NCI-H774 (cell line): ENCODE data around the gene FAM83C.
"Not testable (repeated sequence)": the region's sequence is repeated elsewhere in the genome, so short reads cannot be mapped to it uniquely, and the experiment has no call there.

Experiments used
- DNase-seq: peaks from one replicate; lab custom pipeline; 2025; lab: John Stamatoyannopoulos, UW

Gene FAM83C

DNA sequence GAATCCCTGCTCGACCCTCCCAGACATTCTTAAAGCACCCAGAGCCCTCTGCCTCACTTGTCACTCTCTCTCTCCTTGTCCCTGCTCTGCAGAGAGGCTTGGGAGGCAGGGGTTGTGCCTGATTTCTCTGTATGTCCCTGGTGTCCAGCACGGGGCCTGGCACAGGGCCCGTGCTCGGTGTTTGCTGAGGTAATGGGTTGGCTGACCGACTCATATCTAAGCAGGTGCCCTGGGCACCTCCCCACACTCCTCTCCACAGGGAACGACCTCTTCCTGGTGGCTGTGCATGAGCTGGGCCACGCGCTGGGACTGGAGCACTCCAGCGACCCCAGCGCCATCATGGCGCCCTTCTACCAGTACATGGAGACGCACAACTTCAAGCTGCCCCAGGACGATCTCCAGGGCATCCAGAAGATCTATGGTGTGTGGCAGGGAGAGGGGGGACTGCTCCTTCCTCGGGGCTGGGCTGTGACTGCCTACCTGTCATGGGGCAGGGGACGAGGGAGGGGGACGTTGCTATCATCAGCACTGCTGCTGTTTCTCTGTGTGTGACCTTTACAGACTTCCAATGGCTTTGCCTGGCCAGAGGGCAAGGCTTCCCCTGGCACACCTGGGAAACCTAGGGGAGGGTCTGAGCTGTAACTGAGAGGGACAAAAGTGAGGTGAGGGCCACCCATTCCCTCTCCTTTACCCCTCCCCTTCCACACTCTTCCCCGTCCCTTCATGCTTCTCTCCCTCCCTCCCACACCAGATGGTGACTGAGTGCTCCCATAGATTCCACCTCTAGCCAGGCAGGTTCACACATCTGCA lies 28.5 kb downstream of the FAM83C start:
- no peak for DNase-seq

DNA sequence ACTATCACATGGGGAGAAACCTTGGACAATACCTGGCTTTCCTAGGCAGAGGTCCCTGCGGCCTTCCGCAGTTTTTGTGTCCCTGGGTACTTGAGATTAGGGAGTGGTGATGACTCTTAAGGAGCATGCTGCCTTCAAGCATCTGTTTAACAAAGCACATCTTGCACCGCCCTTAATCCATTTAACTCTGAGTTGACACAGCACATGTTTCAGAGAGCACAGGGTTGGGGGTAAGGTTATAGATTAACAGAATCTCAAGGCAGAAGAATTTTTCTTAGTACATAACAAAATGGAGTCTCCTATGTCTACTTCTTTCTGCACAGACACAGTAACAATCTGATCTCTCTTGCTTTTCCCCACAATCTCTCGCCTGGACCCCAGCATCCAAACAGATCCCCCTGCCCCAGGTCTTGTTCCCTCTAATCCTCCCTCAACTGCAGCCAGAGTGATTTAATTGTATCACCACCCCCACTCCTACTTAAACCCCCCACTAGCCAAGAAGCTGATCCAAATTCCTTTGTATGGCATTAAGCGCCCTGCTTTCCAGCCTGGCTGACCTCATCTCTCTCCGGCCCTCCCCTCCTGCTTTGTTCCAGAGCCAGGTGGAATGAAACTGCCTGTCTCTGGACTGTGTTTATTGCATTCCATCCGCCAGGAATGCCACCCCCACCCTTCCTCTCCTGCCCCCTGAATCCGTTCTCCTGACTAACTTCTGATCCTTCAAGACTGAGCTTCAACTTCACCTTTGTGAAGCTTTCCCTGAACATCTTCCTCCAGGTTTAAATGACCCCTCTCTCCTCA lies 29.3 kb downstream of the FAM83C start:
- not testable (repeated sequence) for DNase-seq

DNA sequence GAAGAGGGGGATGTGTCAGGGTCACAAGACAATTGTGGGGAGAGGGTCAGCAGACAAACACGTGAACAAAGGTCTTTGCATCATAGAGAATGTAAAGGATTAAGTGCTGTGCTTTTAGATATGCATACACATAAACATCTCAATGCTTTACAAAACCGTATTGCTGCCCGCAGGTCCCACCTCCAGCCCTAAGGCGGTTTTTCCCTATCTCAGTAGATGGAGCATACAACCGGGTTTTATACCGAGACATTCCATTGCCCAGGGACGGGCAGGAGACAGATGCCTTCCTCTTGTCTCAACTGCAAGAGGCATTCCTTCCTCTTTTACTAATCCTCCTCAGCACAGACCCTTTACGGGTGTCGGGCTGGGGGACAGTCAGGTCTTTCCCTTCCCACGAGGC lies 29.9 kb downstream of the FAM83C start:
- DNase-seq: not testable (repeated sequence)

DNA sequence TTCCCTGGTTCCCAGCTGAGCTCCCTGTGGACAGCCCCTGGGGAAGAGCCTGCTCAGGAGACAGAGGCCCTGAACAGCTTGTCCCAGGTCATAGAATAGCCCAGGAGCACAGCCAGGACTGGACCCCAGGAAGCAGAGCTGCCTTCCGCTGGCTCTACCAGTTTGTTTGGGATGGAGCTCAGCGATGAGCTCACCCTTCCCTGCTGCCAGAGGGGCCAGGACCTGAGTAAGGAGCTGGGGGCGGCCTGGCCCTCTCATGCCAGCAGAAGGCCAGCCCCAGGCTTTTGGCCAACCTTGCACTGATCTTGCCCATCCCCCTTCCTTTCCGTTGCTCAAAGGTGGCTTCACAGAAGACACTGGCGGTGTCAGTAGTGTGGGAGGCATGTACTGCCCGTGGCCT lies 31.8 kb downstream of the FAM83C start:
- no peak for DNase-seq

DNA sequence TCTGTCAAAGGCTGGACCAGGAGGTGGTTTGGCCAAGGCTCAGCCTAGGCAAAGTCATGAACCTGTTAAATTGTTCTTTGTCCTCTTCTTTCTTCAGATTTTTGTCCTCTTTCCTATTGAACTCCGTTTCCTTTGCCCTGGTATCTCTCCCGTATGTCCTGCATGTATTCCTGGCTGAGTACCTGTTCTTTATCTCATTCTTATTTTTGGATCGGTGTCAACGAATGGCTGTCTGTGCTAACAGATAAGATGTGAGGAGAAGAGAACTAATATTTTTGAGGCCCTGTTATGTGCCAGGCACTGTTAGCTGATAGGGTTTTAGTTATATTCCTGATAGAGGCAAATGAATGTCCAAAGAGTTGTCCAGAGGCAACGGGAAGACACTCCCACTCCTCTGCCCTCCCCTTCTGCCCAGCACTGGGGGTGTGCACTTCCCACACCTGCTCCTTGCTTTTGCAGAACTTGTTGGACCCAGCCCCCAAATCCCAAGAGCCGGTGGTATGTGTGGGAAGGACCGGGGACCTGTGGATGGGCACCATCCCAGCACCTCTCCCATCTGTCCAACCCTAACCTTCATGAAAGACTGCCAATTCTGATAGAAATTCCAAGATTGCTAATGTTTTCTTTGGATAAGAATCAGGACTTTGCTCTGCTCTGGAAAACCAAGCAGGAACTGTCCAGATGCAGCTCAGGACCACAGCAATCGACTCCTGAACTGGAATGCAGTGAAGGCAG lies 34.9 kb downstream of the FAM83C start:
- DNase-seq: no peak

DNA sequence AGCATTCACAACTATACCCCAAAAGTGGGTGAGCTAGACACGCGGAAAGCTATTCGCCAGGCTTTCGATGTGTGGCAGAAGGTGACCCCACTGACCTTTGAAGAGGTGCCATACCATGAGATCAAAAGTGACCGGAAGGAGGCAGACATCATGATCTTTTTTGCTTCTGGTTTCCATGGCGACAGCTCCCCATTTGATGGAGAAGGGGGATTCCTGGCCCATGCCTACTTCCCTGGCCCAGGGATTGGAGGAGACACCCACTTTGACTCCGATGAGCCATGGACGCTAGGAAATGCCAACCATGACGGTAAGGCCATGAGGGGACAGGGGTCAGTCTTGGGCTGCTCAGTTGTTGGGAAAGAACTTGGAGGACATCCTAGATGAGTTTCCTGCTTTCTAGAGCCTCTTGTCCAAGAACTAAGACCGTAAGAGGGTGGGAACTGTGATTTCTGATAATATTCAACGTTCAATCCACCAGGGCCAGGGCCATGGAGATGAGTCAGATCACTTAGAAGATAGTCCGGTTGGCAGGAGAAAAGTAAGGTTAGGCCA lies 37.7 kb downstream of the FAM83C start:
- no peak for DNase-seq

DNA sequence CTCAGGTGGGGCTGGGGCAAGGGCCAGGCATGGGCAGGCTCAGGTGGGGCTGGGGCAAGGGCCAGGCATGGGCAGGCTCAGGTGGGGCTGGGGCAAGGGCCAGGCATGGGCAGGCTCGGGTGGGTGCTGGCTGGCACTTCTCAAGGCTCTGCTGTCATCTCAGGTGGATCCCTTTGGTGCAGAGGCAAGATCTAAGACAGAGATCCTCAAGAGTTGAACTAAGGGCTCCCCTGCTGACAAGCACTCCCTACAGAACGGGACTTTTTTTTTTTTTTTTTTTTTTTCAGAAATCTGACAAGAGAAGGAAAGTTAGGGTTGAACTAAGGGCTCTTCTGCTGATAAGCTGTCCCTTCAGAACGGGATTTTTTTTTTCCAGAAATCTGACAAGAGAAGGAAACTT lies 39.2 kb downstream of the FAM83C start:
- no peak for DNase-seq

DNA sequence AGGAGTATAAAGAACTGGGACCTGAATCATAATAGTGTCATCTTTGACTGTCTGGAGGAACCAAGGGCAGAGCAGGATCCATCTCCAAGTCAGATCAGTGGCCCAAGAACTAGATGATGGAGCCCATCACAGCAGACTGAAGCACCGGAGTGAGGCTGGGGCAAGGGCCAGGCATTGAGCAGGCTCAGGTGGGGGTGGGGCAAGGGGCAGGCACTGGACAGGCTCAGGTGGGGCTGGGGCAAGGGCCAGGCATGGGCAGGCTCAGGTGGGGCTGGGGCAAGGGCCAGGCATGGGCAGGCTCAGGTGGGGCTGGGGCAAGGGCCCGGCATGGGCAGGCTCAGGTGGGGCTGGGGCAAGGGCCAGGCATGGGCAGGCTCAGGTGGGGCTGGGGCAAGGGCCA lies 39.6 kb downstream of the FAM83C start:
- DNase-seq: not testable (repeated sequence)

DNA sequence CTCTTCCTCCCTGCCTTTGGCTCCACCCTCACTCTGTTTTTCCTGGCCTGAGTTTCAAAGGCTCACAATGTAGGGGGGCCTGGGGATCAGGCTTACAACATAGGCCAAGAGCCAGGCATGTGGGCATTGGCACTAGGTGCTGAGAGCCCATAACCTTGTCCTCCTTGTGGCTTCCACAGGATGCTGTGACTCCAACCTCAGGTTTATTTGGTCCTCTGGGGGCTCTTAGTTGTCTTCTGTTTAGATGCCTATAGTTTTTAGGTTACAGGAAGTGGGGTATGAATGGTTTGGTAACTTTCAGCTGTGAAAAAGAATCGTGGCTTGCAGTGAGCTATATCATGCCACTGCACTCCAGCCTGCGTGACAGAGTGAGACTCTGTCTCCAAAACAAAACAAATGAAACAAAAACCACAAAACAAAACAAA lies 40.2 kb downstream of the FAM83C start:
- no peak for DNase-seq

DNA sequence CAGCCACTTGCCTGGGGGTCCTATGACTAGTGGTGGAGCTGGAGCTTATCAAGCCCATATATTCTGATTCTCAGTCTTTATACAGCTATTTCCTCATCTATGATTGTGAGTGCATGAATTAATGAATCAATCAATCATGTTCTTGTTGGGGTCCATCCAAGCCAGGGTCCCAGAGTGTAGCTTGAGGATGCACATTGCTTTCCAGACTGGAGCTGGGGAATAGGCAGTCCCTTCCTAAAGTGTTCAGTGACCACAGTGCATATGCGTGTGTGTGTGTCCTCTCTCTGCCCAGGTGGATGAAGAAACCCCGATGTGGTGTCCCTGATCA lies 40.6 kb downstream of the FAM83C start:
- DNase-seq: no peak

DNA sequence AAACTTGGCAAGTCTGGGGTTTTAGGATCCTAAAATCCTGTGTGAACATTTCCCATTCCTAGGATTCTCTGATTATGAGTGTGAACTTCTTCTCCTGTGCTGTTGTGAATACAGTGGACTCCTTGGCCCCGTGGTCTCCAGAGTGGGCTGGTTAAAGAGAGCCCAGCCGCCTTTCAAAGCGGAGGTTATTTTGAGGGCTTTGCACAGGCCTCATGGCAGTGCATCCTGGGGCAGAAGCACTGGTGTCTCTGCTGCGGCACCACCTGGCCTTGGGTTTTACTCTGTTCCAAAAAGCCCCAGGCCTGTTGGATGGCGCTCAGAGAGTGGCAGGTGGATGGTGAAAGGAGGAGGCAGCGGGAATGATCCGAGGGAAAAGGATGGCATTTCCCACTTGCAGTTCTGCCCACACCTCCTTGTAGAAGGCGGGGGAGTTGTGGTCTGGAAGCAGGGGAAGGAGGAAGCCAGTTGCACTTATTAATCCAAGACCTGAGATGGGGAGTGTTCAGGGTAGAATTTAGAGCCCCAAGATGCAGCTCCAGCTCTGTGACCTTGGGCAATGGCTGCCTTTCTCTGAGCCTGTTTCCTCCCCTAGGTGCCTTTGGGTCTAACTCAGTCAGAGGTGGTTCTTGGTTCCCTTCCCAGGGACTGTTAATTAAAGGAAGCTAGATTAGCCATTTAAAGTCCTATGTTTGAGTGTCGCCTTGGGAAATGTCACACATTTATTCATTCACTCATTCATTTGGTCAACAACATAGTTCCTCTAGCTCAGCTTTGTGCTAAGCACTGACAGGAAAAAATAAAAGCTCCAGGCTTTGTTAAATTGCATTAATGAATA lies 43.4 kb downstream of the FAM83C start:
- no peak for DNase-seq

DNA sequence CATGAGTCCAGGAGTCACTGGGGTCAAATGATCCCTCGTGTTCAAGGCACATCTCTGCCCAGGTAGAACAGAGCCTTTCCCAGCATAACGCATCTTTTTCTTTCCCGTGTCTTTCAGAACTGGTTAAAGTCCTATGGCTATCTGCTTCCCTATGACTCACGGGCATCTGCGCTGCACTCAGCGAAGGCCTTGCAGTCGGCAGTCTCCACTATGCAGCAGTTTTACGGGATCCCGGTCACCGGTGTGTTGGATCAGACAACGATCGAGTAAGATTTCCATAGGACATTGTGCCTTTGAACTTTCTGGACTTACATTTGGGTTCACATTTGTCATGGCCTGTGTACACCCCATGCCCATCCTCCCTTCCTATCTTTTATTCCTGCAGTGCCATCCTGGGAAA lies 45.5 kb downstream of the FAM83C start:
- no peak for DNase-seq

DNA sequence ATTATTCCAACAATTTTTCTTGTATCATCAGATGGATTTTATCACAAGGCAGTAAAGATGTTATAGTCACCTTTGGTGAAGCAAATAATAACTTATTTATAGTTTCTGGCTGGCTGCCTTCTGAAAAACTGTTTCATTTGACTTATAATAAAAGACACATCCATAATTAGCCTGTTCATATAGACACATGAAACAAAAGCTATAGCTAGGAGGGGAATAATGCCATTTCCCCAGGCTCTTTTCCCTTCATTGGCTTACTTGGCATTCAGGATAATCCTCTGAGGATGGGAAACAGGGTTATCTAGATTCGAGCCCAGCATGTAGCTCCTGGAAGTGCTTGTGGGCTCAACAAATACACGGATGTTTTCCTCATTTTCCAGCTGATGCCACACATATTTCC lies 48.2 kb downstream of the FAM83C start:
- DNase-seq: no peak

DNA sequence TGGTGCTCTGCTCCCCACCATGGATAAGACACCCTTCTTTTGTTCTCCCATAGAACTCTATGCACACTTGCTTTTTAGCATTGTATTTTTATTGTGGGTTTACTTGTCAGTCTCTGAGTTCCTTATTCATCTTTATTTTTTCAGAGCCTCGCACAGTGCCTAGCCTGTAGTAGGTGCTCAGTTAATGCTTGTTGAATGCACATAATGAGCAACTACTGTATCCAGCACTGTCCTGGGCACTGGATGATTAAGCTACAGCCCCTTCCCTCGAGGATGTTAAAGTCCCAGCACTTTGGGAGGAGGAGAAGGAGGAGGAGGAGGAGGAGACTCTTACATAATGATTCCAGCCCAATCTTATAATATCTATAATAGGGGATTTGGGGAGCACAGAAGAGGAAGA lies 48.9 kb downstream of the FAM83C start:
- no peak for DNase-seq

DNA sequence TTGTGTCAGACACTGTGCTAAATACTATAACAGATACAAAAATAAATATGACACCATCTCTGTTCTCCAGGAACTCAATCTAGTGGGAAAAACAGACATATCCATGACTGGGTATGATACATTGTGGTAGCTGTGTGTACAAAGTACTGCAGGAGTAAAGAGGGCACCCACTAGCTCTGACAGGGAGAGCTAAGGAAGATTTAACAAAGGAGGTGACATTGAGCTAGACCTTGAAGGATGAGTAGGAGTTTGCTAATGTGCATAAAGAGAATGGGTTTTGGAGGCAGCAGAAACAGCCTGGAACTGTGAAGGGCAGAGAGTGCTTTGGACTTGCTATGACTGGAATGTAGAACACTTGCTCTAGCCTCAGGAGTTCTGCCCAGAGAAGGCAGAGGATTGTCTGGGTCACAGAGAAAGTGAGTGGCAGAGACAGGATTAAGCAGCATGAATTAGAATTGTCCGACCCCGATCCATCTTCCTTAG lies 51.4 kb downstream of the FAM83C start:
- DNase-seq: no peak

DNA sequence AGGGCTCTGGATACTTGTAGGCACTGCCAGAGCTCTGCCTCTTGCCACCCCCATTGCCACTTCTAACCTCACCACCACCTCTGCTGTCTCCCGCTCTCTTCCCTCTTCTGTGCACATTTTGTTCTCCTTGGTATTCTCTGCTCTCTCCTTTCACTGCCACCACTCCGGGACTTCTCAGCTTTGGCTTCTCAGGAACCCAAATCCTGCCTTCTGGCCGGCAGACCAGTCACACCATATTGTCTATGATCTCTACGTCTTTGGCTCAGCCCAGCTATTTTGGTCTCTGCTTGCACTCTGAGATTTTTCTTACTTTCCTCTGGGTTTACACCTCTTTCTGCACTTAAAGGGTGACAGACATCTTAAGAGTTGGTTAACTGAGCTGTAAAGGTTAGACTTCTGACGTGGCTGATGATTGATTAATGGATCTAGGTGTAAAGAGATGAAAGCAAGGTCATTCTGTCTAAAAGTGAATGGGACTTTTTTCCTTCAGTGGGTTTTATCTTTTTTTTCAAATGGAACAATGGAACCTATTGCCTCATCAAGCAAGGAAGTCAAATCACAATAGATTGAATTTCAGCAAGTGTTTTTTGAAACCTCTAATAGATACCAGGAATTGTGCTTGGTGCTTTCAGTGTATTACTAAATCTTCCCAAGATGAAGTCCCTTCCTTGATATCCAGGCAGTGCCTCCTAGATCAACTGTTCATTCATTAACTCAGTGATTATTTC lies 52.0 kb downstream of the FAM83C start:
- no peak for DNase-seq

DNA sequence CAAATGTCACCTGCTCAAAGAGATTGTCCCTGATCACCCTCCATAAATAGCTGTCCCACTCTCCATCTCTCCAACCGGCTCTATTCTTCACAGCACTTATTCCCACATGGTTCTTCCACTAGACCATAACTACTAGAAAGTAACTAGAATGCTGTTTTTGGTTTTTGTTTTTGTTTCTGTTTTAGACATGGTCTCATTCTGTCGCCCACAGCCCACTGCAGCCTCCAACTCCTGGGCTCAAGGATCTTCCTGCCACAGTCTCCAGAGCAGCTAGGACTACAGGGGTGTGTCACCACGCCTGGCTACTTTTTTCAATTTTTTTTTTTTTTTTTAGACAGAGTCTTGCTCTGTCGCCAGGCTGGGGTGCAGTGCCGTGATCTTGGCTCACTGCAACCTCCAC lies 53.5 kb downstream of the FAM83C start:
- no peak for DNase-seq

DNA sequence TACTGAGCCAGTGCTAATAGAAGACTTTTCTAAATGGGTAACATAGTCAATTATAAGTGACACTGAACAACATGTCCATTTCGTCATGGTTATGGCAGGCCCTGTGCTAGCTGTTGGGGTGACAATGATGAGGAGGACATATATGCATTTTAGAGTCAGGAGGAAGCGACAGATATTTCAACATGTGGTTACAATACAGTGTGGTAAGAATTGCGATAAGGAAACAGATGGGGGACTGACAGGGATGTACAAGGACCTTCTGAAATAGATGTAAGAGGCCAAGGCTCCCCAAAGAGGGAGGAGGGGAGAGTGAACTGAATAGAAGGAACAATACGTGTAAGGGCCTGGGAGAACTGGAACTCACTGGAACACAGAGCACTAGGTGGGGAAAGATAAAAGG lies 54.1 kb downstream of the FAM83C start:
- no peak for DNase-seq

DNA sequence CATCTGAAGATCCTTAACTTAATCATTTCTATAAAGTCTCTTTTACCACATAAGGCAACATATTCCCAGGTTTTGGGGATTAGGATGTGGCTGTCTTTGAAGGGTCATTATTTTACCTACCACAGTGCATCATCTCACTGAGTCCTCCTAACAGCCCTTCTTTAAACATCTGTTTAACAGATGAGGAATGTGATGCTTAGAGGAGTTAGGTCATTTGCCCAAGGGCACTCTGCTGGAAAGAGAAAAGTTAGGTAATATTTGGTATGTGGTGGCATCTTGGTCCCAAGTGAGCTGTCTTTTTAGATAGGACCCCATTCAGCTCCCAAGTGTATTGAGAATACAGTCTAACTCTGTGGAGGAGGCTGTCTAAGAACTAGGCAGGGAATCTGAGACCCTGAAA lies 54.7 kb downstream of the FAM83C start:
- DNase-seq: no peak

DNA sequence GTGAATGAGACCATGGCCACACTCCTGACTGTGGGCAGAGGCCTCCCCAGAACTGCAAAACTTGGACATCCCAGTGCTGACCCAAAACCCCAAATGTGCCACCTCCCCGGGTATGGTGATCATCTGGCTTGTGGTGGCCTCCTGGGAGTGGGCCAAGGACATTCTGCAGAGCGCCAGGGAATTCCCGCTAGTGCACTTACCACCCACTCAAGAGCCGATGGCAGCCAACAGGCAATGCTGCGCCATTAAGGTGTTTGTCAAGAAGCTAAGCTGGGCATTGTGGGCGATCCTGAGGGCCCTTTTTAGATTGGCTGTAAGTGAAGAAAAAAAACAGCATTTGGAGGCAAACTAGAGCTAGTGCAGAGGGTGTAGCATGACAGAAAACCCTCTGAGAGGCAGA lies 56.3 kb downstream of the FAM83C start:
- no peak for DNase-seq
